ENCODE results near the gene USP34.

Gene USP34

DNA sequence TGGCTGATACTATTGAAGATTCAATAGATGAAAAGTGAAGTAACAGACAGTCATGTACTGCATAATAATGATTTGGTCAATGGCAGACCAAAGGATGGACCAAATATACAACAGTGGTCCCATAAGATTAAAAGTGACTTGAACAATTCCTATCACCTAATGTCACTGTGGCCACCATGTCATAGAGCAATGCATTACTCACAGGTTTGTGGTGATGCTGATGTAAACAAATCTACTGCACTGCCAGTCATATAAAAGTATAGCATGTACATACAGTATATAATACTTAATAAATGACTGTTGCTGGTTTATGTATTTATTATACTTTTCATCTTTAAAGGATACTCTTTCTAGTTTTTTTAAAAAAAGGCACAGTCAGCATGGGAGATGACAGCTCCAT lies 99.9 kb downstream of the USP34 start:
- Histone ChIP-seq H3K27me3 (ENCODE audit: low read length) (no peaks in the 10 kb centered on the region), H3K9me2 (replicated peaks; ENCODE audit: insufficient read depth, low read length) (no peaks in the 10 kb centered on the region), H2AFZ (ENCODE audit: low read depth, low read length, severe bottlenecking) (no peak overlapping the region), H3K9me3 (ENCODE audit: insufficient read depth, low read length) (no peaks in the 10 kb centered on the region), H3K79me2 (ENCODE audit: insufficient read depth, low read length) (peaks cover 56% of the 10 kb centered on the region), H3K4me2 (ENCODE audit: low read depth, low read length, poor library complexity, severe bottlenecking) (no peak overlapping the region), H3K36me3 (ENCODE audit: low read length) (peaks cover 80% of the 10 kb centered on the region), H4K20me1 (ENCODE audit: low read depth, low read length) (peaks cover 17% of the 10 kb centered on the region), H3K27ac (ENCODE audit: low read depth, low read length) (no peak overlapping the region), H3K4me3 (ENCODE audit: insufficient read depth, low read length, poor library complexity, severe bottlenecking) (no peak overlapping the region), H3F3A (ENCODE audit: insufficient read depth) (peaks cover 19% of the 10 kb centered on the region), H3K9ac (ENCODE audit: low read length) (no peak overlapping the region)
- TF ChIP-seq EZH2phosphoT487 (conservative IDR thresholded peaks at IDR 0.05; ENCODE audit: low read length), result no peak
- TF ChIP-seq, protein P1, sequence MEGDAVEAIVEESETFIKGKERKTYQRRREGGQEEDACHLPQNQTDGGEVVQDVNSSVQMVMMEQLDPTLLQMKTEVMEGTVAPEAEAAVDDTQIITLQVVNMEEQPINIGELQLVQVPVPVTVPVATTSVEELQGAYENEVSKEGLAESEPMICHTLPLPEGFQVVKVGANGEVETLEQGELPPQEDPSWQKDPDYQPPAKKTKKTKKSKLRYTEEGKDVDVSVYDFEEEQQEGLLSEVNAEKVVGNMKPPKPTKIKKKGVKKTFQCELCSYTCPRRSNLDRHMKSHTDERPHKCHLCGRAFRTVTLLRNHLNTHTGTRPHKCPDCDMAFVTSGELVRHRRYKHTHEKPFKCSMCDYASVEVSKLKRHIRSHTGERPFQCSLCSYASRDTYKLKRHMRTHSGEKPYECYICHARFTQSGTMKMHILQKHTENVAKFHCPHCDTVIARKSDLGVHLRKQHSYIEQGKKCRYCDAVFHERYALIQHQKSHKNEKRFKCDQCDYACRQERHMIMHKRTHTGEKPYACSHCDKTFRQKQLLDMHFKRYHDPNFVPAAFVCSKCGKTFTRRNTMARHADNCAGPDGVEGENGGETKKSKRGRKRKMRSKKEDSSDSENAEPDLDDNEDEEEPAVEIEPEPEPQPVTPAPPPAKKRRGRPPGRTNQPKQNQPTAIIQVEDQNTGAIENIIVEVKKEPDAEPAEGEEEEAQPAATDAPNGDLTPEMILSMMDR (IDR thresholded peaks at IDR 0.05; ENCODE audit: insufficient read depth, low read length, poor library complexity, severe bottlenecking), result no peak

DNA sequence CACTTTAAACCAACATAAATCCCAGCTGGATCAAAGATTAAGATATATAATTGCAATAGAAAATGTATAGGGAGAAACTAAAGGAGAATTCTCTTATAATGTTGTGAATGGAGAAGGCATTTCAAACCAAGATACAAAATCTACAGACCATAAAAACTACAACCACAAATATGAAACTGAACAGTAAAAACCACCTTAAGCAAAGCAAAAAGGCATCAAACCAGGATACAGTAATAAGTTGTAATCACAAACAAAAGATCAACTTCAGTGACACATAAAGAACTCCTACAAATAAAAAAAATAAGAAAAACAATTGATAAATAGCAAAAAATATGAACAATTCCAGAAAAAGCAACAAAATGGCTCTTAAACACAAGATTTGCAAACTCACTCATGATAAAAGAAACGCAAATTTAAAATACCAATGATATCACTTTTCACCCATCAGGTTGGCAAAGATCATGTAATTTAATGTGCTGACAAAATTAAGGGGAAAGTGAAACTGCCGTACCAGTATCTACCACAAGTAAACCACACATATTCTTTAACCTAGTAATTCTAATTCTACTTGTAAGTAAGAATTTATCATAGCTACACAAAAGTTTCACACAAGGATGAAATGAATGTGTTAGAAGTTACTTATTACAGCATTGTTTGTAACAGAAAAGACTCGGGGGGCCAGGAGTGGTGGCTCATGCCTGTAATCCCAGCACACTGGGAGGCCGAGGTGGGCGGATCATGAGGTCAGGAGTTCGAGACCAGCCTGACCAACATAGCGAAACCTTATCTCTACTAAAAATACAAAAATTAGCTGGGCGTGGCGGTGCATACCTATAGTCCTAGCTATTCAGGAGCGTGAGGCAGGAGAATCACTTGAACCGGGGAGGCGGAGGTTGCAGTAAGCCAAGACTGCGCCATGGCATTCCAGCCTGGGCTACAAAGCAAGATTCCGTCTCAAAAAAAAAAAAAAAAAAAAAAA lies 101.9 kb downstream of the USP34 start:
- peaks cover 14% of the 10 kb centered on the region for H4K20me1 ChIP-seq (ENCODE audit: low read depth, low read length)
- H3K36me3 ChIP-seq (ENCODE audit: low read length), result peaks cover 73% of the 10 kb centered on the region
- H3K4me2 ChIP-seq (ENCODE audit: low read depth, low read length, poor library complexity, severe bottlenecking), result no peak overlapping the region
- H3K27me3 ChIP-seq (ENCODE audit: low read length), result no peaks in the 10 kb centered on the region
- peaks cover 54% of the 10 kb centered on the region for H3K79me2 ChIP-seq (ENCODE audit: insufficient read depth, low read length)
- H2AFZ ChIP-seq (ENCODE audit: low read depth, low read length, severe bottlenecking), result no peak overlapping the region
- H3K9ac ChIP-seq (ENCODE audit: low read length), result no peak overlapping the region
- H3F3A ChIP-seq (ENCODE audit: insufficient read depth), result peaks cover 15% of the 10 kb centered on the region; the same call in 1 of the 2 replicates
- no peak overlapping the region for H3K27ac ChIP-seq (ENCODE audit: low read depth, low read length)
- H3K4me3 ChIP-seq (ENCODE audit: insufficient read depth, low read length, poor library complexity, severe bottlenecking), result no peak overlapping the region
- H3K9me2 ChIP-seq (replicated peaks; ENCODE audit: insufficient read depth, low read length), result no peaks in the 10 kb centered on the region
- TF ChIP-seq, protein P1 (IDR thresholded peaks at IDR 0.05; ENCODE audit: insufficient read depth, low read length, poor library complexity, severe bottlenecking), result no peak
- TF ChIP-seq EZH2phosphoT487 (conservative IDR thresholded peaks at IDR 0.05; ENCODE audit: low read length), result no peak
- no peaks in the 10 kb centered on the region for H3K9me3 ChIP-seq (ENCODE audit: insufficient read depth, low read length)

DNA sequence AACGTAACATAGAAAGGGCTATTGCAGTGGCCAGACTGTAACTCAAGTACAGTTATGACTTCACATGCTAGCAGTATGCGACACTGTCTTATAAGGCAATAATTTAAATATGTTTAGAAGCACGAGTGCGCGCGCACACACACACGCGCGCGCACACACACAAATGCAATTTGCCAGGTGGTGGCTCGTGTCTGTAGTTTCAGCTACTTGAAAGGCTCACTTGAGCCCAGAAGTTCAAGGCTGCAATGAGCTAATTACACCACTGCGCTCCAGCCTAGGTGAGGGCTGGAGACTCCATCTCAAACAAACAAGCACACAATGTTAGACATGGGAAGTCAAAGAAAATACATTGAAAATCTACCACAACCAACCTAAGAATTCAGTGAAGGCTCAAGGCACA lies 103.7 kb downstream of the USP34 start:
- Histone ChIP-seq H3K9ac (ENCODE audit: low read length) (no peak overlapping the region), H3K36me3 (ENCODE audit: low read length) (peaks cover 66% of the 10 kb centered on the region), H3K4me3 (ENCODE audit: insufficient read depth, low read length, poor library complexity, severe bottlenecking) (no peak overlapping the region), H3K79me2 (ENCODE audit: insufficient read depth, low read length) (peaks cover 53% of the 10 kb centered on the region), H3K27ac (ENCODE audit: low read depth, low read length) (no peak overlapping the region), H3K4me2 (ENCODE audit: low read depth, low read length, poor library complexity, severe bottlenecking) (no peak overlapping the region), H2AFZ (ENCODE audit: low read depth, low read length, severe bottlenecking) (no peak overlapping the region), H3F3A (ENCODE audit: insufficient read depth) (peaks cover 16% of the 10 kb centered on the region; the same call in 1 of the 2 replicates), H3K27me3 (ENCODE audit: low read length) (no peaks in the 10 kb centered on the region), H3K9me3 (ENCODE audit: insufficient read depth, low read length) (no peaks in the 10 kb centered on the region), H3K9me2 (replicated peaks; ENCODE audit: insufficient read depth, low read length) (no peaks in the 10 kb centered on the region), H4K20me1 (ENCODE audit: low read depth, low read length) (peaks cover 14% of the 10 kb centered on the region)
- TF ChIP-seq, protein P1 (IDR thresholded peaks at IDR 0.05; ENCODE audit: insufficient read depth, low read length, poor library complexity, severe bottlenecking), result no peak
- no peak for TF ChIP-seq EZH2phosphoT487 (conservative IDR thresholded peaks at IDR 0.05; ENCODE audit: low read length)

All from SU-DHL-6 (cell line).